DMS53 (cell line): Measurements from ENCODE around the gene KCNH5.
A peak's percentile ranks its signal among the peaks of the same experiment; 100 is the strongest.

Source experiments
- DNase-seq: peaks from one replicate; lab custom pipeline; 2025; lab: John Stamatoyannopoulos, UW

KCNH5 gene

DNA sequence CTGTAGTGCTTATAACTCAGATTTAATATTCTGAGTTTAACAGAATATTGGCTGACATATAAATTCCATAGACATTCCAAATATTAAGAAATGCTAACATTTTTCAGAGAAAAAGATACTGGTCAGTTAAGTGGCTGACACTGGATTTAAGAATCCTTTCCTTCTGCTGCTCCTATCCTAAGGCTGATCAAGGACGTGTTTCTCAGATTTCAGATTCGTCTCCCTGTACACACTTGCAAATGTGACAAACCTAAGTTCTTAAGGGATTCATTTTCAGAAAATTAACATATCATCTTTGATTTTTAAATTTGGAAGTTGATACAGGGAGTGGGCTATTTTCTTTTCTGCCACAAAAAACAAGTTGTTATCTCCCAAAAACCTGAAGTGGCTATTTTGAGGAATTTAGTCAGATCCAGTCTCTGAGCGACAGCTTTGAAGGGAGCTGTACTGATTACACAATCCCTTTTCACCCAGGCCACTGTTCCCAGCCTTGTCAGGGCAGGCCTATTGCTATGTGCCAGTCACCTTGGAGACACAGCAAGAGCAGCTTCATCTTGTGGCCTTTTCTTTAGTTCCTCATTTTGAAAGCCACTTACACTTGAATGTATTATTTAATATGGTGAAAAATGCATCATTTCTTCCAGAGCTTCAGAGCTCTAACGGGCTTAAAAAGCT, 370.6 kb downstream of the KCNH5 start:
- DNase-seq = no peak

DNA sequence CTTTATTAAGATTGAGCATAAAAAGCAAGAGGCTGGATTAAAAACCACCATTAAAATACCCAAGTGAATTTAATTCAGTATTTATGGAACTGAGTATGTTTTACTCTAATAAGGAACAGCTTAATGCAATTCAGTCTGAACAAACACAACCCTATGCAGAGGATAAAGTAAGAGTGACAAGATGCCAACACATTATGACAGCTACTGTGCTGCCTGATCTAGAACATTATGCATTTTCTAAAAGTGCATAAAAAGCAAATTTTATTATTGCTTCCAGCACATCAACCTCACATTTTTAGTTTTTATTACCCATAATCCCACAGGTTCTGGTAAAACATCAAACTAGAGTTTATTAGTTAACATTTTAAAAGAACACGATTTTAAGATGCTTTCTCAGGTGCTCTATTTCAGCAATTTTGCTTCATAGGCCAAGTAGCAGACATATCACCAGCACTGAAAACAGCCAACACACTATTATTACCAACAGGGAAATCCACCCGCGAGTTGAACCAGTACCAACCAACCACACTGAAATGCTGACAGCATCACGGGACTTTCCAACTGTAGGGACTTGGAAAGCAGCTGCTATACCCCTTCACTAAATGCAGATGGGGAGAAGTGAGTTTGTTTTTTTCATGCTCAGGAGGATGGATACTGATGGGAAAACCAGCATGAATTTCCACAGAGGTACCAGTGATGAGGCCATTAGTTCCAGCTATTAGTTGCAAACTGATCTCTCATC, 372.1 kb downstream of the KCNH5 start:
- no peak for DNase-seq

DNA sequence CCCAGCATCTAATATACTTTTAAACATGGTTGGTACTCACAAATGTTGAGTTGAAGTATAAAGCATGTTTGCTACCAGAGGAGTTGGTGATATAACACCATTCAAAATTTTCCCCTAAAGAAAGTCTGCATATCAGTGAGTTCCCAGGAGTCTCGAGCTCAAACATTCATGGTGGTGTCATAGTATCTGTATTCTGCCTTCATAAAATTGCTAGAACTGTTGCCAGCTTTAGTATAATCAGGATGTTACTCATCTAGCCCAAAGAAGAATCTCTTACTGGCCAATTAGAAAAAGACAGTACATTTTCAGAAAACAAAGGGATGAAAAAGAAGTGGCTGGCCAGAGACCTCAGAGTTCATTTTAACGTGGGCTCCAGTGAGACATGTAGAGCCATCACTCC, 374.7 kb downstream of the KCNH5 start:
- DNase-seq = no peak

DNA sequence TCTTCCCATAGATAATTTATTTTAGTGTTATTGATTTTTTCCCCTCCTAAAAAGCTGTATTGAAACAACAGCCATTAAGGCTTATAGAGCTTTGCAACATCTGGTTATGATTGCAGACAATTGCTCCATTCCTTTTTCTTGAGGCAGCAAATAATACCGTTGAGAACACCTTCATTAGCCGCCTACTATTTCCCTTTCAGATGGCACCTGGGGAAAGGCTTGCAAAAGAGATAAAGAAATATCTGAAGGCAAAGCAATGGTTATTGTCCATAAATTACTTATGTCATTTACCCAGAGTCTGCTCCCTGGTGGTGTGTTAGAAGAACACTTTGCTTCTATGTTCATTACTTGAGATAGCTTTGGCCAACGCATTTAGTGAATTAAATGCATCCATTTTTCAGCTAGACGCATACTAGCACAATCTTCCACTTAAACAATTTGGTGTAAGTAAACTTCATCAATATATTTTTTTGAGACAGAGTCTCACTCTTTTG, 377.8 kb downstream of the KCNH5 start:
- DNase-seq = peak; percentile 38

DNA sequence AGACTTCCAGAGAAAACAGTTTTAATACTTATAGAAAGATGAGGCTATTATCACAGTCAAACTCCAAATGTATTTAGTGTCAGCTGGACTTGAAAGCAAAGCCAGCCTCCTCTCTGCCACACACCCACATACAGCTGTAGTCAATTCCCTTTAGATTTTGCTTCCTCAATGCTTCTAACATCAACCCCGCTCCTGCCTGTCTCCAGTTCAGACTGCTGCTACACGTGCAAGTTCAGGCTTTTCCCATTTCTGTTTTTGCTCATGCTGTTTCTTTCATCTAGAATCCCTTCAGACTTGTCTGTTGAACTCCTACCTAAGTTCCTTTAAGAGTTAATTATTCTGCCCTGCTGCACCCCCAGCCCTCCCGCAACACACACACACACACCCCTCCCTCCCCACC, 380.0 kb downstream of the KCNH5 start:
- DNase-seq = no peak

DNA sequence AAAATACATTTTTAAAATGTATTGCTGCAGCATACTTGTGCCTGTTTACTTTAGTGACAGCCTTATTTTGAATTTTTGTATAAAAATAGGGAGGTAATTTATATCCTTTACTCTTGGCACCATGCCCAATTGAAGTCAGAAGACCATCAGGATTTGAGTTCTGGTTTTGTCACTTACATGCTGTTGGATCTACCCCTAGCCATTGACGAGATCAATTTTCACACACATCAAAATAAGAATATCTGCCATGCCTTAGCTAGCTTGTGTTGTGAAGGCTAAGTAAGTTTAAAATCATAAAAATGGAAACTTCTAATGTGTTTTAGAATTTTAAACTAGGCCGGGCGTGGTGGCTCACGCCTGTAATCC, 381.8 kb downstream of the KCNH5 start:
- DNase-seq = no peak

DNA sequence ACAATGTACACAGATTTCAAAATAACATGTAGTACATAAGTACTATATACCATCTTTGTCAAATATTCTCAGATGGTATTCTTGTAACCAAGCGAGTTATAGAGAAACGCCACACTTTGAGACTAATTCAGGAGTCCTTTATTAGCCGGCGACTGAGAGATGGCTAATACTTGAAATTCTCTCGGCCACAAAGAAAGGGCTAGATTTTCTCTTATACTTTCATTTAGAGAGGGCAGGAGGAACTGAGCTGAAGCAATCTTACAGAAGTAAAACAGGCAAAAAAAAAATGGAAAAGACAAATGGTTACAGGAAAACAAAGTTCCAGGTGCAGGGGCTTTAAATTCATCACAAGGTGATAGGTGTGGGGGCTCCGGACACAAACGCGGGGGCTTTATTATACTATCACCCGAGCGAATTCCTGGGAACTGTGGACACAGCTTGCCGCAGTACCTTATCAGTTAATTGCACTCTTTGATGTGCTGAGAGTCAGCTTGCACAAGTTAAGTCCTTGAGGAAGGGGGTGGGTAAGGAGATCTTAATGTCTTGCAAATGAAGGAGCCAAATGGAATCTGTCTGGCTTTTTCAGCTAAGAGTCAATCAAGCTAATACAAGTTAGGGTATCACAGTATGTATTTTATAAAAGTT, 382.3 kb downstream of the KCNH5 start:
- DNase-seq = no peak

DNA sequence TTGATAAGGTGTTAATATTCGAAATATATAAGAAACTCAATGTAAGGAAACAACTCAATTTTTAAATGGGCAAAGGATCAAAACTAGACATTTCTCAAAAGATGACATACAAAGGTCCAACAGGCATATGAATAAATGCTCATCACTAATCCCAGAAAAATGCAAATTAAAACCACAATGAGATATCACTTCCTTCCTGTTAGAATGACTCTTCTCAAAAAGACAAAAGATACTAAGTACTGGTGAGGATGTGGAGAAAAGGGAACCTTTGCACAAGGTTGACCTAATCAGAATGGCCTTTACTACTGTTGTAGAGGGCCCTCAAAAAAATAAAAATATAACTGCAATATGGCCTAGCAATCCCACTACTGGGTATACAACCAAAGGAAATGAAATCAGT, 383.4 kb downstream of the KCNH5 start:
- no peak for DNase-seq

DNA sequence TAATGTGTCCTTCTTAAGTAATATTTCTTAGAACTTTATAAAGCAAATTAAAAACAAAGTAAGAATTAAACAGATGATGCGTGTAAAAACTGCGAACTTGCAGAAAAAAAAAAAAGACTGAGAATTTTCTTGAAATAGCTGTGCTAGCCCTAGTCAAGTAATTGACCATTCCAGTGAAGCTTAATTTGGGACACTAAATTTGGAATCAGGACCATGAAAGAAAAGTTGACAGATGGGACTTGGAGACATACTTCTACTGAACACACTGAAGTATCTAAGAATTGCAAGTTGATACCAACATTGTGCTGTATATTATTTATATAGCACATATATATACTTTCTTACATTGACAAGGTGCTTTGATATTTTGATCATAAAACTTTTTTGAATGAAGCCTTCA, 386.6 kb downstream of the KCNH5 start:
- DNase-seq = no peak

DNA sequence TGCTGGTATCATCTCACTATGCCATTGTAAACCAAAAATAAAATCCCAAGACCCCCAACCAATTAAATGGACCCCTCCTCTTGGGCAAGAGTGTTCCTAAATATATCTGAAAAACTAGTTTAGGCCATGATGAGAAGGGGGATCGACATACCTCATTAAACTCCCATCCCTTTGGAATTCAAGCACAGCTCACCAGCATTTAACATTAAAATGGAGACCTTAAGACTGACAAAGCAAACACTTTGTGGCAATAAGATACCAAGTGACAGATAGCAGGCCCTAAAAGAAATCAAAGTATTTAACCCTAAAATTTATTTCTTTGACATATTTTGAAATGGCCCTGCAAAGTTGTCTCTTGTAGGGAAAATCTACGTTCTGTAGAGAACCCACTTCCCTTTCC, 387.9 kb downstream of the KCNH5 start:
- no peak for DNase-seq

DNA sequence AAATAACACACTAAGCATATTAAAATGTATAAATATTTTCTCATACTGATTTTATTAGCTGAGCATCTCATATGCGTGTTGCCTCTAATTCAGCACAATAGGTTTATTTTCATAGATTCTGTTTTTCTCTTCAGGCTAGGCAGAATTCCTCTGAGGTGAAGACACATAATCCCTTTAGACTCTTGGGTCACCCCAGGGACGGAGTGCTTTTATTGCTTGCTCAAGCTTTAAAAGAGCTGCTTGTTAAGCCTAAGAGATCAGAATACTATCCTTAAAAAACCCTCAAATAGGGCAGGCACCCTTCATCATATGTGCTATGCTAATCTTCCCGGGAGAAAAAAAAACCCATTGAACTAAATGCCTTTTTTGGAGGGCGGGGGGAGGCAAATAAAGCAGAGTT, 390.1 kb downstream of the KCNH5 start:
- DNase-seq = no peak

DNA sequence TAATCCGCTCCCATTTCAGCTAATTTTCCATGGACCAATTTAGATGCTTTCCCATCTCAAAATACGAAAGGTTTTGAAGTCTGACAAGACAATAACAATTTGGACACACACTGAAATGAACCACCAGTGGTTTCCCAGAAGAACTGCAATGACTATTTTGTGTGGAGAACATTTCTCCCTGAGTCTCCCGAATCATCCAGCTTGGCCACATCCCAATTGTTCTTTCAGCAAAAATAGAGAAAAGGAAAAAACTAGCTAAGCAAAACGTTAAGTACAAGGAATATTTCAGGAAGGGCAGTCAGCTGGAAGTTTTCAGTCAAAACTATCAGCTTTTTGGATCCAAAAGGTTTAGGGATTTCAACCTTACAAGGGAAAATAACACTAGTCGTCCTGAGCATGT, 390.6 kb downstream of the KCNH5 start:
- no peak for DNase-seq
